Stomach (tissue), 9 donors: Measurements from ENCODE around the gene OBSCN. TPM values are rescaled to one million over a fixed set of nuclear protein-coding genes. Genes with fewer than 3 reads are reported as not detected.

Experiments
- DNase-seq, 2 donors: peaks; one replicate each; pipeline versions ENCODE4 v3.0.0 to v3.0.0-alpha.2; 2013 to 2019
- H3K27ac ChIP-seq, 5 donors: fragments of 200-600 bp in 4 of 5; sonication (generic) in 4 of 5; one replicate each; pipeline ENCODE4 v1.5.1; 2013 to 2019; ENCODE audit warnings: mild to moderate bottlenecking in 1 of 5, moderate library complexity in 1 of 5
- H3K27me3 ChIP-seq, 3 donors: fragments of 200-600 bp; sonication (generic); one replicate each; pipeline ENCODE4 v1.5.1; 2017 to 2019; ENCODE audit warnings: mixed run types in 1 of 3
- H3K36me3 ChIP-seq, 4 donors: fragments of 200-600 bp; sonication (generic); 1 replicate in 3 of 4; 2 replicates in 1 of 4; pipeline ENCODE4 v1.5.1; 2016 to 2019
- H3K4me1 ChIP-seq, 4 donors: fragments of 200-600 bp; sonication (generic); one replicate each; pipeline ENCODE4 v1.5.1; 2016 to 2019
- H3K4me3 ChIP-seq, 4 donors: fragments of 200-600 bp; sonication (generic) in 3 of 4; one replicate each; pipeline ENCODE4 v1.5.1; 2016 to 2019; ENCODE audit warnings: mild to moderate bottlenecking in 1 of 4
- H3K9me3 ChIP-seq, 4 donors: fragments of 200-600 bp; sonication (generic); one replicate each; pipeline ENCODE4 v1.5.1; 2016 to 2019
- EP300 ChIP-seq: sonication (generic); formaldehyde crosslinking; IDR thresholded peaks from one replicate; pipeline ENCODE4 v1.6.1; 2017; ENCODE audit warnings: antibody characterized with exemption
- POLR2A ChIP-seq, 4 donors: fragments of 450-650 bp; IDR thresholded peaks; one replicate each; pipeline ENCODE4 v1.6.1; 2016; ENCODE audit warnings: antibody characterized with exemption in 4 of 4, control low read depth in 2 of 4, mild to moderate bottlenecking in 1 of 4, moderate library complexity in 1 of 4
- POLR2AphosphoS5 ChIP-seq, 3 donors: sonication (generic); formaldehyde crosslinking; IDR thresholded peaks; one replicate each; pipeline ENCODE4 v1.6.1; 2016; ENCODE audit warnings: antibody characterized with exemption in 3 of 3
- WGBS, 5 donors: extraction: QIAGEN DNeasy Blood & Tissue Kit in 3 of 5; methylation state at CpG; one replicate each; pipeline versions ENCODE4 v1.1.5 to v1.1.7; 2013 to 2018; 5-methylcytosine and 5-hydroxymethylcytosine counted together
- intact Hi-C: fragments of 100-400 bp; cut with DNase I; formaldehyde crosslinking; loops from one replicate; pipeline ENCODE4 v1.15.1; 2023; ENCODE audit warnings: low total_unique reads
- polyA plus RNA-seq, 3 donors: library from polyadenylated mRNA; stranded (reverse); fragments of 200-250 nt; gene quantifications; one replicate each; pipeline ENCODE4 v1.2.3, GENCODE V29; 2013
- total RNA-seq, 5 donors: library from RNA; depleted of rRNA; stranded (reverse); fragments of >200 nt; gene quantifications; one replicate each; pipeline versions ENCODE4 v1.1.0 to v1.2.3, GENCODE V29; 2014 to 2016
- TF ChIP-seq, protein P1 (sequence below), 7 experiments: fragments of 450-650 bp in 4 of 7; fragments of 200-600 bp in 3 of 7; sonication (generic) in 3 of 7; IDR thresholded peaks; one replicate each; pipeline ENCODE4 v1.5.1; 2016 to 2019; ENCODE audit warnings: antibody characterized with exemption in 7 of 7, control low read depth in 2 of 7, mild to moderate bottlenecking in 1 of 7
- donor health status: healthy with polysubstance abuse.
- donor health status: Bipolar disorder and iron deficiency.
- donor health status: healthy.

The OBSCN gene
- total and polyA plus RNA-seq, 8 donors = 7.2 to 111 (median 24.7) TPM

DNA sequence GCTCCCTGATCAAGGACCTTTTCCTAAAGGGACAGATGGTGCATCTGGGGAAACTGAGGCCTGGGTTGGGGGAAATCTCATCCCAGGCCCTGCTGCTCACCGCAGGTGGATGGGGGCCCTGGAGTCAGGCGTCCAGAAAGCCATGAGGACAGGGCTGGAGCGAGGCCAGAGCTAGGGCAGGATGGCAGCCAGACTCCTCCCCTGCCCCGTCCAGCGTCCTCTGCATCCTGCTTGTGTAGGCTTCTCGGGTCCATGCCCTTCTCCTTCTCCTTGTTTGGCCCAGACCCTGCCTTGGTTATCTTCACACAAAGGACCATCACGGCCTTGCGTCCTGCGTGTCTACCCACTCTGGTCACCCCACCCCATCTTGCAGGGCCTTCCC is 155.8 kb downstream of the OBSCN start:
- H3K4me3 ChIP-seq = no peak overlapping the region
- no peaks in the 10 kb centered on the region for H3K4me1 ChIP-seq
- intact Hi-C loops = no loop called here
- H3K9me3 ChIP-seq = no peaks in the 10 kb centered on the region
- 55 to 90% (median 71%) methylated on average over 9 of the region's 9 CpGs for WGBS, 5 donors
- no peak for TF ChIP-seq POLR2AphosphoS5 (IDR thresholded peaks at IDR 0.05)
- TF ChIP-seq EP300 = no peak
- TF ChIP-seq POLR2A (IDR thresholded peaks at IDR 0.05) = no peak
- TF ChIP-seq, protein P1, sequence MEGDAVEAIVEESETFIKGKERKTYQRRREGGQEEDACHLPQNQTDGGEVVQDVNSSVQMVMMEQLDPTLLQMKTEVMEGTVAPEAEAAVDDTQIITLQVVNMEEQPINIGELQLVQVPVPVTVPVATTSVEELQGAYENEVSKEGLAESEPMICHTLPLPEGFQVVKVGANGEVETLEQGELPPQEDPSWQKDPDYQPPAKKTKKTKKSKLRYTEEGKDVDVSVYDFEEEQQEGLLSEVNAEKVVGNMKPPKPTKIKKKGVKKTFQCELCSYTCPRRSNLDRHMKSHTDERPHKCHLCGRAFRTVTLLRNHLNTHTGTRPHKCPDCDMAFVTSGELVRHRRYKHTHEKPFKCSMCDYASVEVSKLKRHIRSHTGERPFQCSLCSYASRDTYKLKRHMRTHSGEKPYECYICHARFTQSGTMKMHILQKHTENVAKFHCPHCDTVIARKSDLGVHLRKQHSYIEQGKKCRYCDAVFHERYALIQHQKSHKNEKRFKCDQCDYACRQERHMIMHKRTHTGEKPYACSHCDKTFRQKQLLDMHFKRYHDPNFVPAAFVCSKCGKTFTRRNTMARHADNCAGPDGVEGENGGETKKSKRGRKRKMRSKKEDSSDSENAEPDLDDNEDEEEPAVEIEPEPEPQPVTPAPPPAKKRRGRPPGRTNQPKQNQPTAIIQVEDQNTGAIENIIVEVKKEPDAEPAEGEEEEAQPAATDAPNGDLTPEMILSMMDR (IDR thresholded peaks at IDR 0.05) = no peak
- H3K27ac ChIP-seq = no peak overlapping the region
- H3K36me3 ChIP-seq = no peaks in the 10 kb centered on the region
- H3K27me3 ChIP-seq = peaks cover 0 to 40% (median 3%) of the 10 kb centered on the region in 3 donors
- no peak for DNase-seq

DNA sequence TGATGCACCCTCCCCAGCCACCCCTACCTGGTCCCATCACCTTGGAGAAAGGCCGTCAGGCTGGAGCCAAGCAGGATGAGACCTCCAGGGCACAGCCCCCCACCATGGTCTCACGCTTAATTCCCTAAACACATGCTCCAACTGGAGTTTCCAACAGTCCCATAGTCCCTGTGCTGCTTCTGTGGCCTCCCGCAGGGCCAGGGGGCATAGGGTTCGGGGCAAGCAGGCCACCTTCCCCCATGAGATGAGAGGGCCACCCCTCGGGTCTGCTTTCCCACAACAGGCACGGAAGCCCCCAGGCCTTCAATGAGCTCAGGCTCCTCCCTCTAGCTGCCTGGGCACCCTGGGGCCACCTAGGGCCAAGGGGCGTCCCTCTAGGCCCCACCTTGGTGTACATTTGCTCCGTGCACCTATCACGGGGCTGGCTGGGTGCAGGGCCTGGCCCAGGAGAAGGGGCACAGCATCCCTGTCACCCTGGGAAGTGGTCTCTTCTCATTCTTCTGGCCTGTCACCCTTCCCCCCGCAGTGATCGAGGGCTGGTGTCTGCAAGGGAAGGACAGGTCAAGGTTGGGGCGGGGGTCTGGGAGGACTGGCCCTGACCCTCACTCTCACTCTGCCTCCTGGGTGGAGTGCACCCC is 156.3 kb downstream of the OBSCN start:
- Histone ChIP-seq H3K4me1 (no peaks in the 10 kb centered on the region), H3K36me3 (no peaks in the 10 kb centered on the region), H3K27me3 (peaks cover 0 to 45% (median 3%) of the 10 kb centered on the region in 3 donors), H3K27ac (no peak overlapping the region), H3K4me3 (no peak overlapping the region), H3K9me3 (no peaks in the 10 kb centered on the region)
- TF ChIP-seq POLR2AphosphoS5 (IDR thresholded peaks at IDR 0.05) = no peak
- TF ChIP-seq, protein P1 (IDR thresholded peaks at IDR 0.05) = no peak
- no peak for TF ChIP-seq EP300
- TF ChIP-seq POLR2A (IDR thresholded peaks at IDR 0.05) = no peak
- intact Hi-C loops = no loop called here
- 72 to 81% (median 79%) methylated on average over 9 to 12 of the region's 12 CpGs for WGBS, 5 donors
- no peak for DNase-seq

DNA sequence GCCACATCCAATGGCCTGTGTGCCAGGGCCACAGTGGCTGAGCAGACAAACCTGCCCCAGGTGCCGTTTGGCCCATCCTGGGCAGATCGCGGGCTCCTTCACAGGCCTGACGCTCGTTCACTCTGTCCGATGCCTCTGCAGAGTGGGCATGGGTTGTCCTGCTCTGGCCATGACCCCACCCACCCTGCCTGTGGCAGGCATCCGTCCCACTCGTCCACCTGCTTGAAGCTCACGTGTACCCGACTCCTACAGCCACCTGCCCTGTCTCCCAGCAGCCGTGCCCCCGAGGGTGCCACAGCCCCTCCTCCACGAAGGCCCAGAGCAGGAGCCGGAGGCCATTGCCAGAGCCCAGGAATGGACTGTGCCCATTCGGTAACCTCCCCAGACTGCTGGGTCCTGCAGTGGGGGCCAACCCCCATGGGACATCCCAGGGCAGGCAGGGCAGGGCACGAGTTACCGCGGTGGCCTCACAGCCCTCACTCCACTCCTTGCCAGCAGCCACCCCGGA is 156.9 kb downstream of the OBSCN start:
- TF ChIP-seq EP300 = no peak
- TF ChIP-seq, protein P1 (IDR thresholded peaks at IDR 0.05) = no peak
- TF ChIP-seq POLR2A (IDR thresholded peaks at IDR 0.05) = no peak
- TF ChIP-seq POLR2AphosphoS5 (IDR thresholded peaks at IDR 0.05) = no peak
- H3K36me3 ChIP-seq = no peaks in the 10 kb centered on the region

DNA sequence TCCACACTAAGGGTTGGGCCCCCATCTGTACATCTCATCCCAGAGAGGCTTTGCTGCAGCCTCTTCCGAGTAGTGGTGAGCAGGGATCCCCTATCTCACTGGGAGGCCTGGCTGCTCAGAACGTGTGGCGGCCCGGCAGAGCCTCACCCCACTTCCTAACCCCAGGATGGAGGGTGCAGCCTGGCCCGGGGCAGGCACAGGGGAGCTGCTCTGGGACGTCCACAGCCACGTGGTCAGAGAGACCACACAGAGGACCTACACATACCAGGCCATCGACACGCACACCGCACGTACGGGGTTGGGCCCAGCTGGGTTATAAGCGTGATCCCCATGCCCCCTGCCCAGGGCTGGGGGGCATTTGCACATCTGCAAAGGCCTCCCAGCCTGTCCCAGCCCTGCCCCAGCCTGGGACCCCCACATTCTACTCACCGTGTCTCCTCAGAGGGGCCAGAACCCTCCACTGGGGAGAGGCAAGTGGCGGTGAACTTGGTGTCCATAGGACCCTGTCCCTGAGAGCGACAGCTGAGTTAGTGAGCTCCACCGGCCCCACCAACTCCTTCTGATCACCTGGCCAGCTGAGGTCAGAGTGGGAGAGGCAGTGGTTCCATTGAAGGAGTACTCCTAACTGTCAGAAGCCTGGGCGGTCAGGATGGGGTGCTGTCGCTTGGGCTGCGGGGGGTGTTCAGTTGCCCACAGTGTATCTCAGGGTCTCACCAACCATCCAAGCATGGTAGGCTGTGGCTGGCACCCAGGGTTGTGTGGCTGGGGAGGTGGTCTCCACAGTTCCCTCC is 157.6 kb downstream of the OBSCN start:
- no peak for DNase-seq
- WGBS, 5 donors = 80 to 83% (median 82%) methylated on average over 11 to 20 of the region's 20 CpGs

More for the DNA sequence above, 156.9 kb downstream of the OBSCN start:
- no peaks in the 10 kb centered on the region for H3K9me3 ChIP-seq
- H3K4me3 ChIP-seq = no peak overlapping the region
- H3K27ac ChIP-seq = no peak overlapping the region
- no peaks in the 10 kb centered on the region for H3K4me1 ChIP-seq
- peaks cover 0 to 51% (median 3%) of the 10 kb centered on the region in 3 donors for H3K27me3 ChIP-seq
- WGBS, 5 donors = 81 to 92% (median 86%) methylated on average over 12 to 19 of the region's 19 CpGs
- no peak for DNase-seq
- intact Hi-C loops = no loop called here

More for the DNA sequence above, 157.6 kb downstream of the OBSCN start:
- TF ChIP-seq POLR2A (IDR thresholded peaks at IDR 0.05) = no peak
- TF ChIP-seq EP300 = no peak
- TF ChIP-seq, protein P1 (IDR thresholded peaks at IDR 0.05) = no peak
- no peak for TF ChIP-seq POLR2AphosphoS5 (IDR thresholded peaks at IDR 0.05)
- Histone ChIP-seq H3K27ac (no peak overlapping the region), H3K27me3 (peaks cover 0 to 58% (median 4%) of the 10 kb centered on the region in 3 donors), H3K36me3 (no peaks in the 10 kb centered on the region), H3K9me3 (no peaks in the 10 kb centered on the region), H3K4me3 (no peak overlapping the region), H3K4me1 (no peaks in the 10 kb centered on the region)
- intact Hi-C loops = no loop called here
